NCI-H446 (cell line): ENCODE measurements around the gene HAUS3.

Source experiments
- DNase-seq, 2 experiments: peaks; one replicate each; lab custom pipeline; 2025; lab: John Stamatoyannopoulos, UW

HAUS3 gene

GRCh38 chr4:2241410-2242353, at the start of gene HAUS3, which contains the start of gene POLN:
Gene HAUS3 (minus strand): TSS chr4:2242121. CDS start chr4:2240946, 1,175 bp downstream.
Gene POLN (minus strand): TSS chr4:2242121. CDS start chr4:2229231, 12,890 bp downstream.
- peak; percentile 80 to 93 for DNase-seq

DNA sequence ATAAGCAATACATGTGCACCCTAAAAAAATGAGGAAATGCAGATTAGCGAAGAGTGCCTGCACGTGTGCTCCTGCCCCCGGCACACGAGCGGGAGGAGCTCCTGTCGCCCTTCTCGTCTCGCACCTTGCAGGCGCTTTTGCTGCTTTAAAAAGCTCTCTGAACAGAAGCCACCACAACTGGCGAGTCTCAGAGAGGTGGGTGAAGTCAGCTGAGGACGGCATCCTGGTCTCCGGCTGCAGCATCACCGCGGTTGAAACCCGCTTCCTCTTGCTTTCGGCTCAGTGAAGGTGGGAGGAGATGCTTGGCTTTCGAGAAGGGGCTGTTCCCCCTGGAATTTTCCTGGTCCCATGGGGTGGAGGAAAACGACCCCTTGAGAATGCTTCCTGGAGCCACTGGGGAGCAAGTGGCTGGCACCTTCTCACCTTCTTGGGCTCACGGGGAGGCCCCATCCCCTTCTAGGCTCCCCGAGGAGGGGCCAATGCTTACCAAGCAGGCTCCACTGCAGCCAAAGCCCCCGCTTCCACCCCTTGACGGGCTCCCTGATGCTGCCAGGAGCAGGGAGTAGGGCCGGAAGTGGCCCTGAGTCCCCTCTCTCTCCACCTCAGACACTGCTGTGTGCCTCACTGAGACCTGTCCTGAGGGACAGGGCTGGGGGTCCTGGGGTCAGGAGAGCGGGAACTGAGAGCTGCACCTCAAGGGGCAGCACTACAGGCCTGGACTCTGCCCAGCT, 49.2 kb upstream of the HAUS3 start:
- no peak for DNase-seq

DNA sequence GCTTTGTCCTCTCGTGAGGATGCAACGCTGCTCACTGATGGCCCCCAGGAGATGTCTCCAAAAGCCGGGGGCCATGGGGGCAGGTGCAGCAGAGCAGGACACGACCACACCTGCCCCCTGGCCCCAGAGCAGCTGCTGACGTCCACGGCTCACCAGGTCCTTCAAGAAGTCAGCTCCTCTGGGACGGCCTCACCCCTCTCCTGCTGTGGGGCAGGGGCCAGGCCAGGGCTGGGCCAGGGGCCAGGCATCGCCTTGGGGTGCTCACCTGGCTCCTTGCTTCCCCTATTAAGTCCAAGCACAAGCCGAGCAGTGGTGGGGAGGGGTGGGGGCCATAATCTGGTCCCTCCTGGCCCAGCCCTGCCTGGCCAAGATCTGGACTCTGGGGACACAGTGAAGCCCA, 48.6 kb upstream of the HAUS3 start:
- DNase-seq, result no peak

GRCh38 chr4:2289955-2290333, 48.0 kb upstream of the HAUS3 start:
- no peak for DNase-seq

GRCh38 chr4:2289311-2289954, 47.5 kb upstream of the HAUS3 start:
- DNase-seq, result no peak

GRCh38 chr4:2288051-2288541, 46.2 kb upstream of the HAUS3 start:
- no peak for DNase-seq

DNA sequence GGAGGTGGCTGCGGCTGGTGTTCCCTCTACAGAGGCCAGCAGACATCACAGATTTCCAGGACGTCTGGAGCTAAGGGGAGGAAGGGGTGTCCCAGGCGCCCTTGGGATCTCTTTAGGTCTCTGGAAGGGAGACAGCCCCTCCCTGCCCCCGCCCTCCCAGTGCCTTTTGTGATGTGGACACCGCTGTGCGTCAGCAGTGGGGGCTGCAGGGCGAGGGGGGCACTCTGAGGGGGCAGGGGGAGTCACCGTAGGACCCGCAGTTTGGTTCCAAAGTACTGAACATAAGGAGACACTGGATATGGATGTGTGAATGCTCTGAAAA, 45.6 kb upstream of the HAUS3 start:
- no peak for DNase-seq

GRCh38 chr4:2286904-2287593, 45.1 kb upstream of the HAUS3 start:
- no peak for DNase-seq

DNA sequence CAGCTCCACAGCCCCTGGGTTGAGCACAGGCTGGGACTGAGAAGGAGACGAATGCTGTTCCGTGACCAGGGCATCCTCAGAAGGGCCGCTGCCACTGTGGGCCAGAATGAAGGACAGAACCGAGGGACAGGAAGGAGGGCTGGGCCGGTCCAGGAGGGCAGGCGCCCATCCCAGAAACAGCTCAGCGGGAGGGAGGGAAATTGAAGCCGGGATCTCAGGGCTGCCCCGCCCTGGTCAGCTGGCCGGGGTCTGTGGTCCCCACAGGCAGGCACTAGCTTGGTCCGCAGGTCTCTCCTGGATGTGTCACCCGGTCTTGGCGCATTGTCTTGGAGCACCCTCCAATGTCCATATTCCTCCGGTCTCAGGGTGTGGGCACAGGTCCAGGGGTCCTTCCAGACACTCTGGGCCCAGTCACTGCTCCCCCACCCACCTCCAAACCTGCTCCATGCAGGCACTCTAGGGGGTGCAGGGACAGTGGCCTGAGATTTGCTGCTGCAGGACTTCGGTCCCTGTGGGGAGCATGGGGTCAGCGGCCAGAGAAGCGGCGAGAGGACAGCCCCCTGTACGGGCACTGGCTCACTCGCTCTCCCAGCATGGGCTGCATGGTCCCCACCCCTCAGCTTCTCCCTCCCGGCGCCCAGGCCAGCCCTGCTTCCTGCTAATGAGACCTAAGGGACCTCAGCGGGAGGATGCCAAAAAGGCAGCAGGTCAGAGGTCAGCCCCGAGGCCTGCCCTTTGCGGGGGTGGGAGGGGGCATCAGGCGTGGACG, 43.9 kb upstream of the HAUS3 start:
- DNase-seq, result no peak

GRCh38 chr4:2284934-2285612, 43.2 kb upstream of the HAUS3 start:
- DNase-seq, result no peak

- no peak for DNase-seq
Observed at GRCh38 chr4:2284161-2284933, 42.4 kb upstream of the HAUS3 start.

- no peak for DNase-seq
Observed at GRCh38 chr4:2283199-2283711, 41.3 kb upstream of the HAUS3 start.

DNA sequence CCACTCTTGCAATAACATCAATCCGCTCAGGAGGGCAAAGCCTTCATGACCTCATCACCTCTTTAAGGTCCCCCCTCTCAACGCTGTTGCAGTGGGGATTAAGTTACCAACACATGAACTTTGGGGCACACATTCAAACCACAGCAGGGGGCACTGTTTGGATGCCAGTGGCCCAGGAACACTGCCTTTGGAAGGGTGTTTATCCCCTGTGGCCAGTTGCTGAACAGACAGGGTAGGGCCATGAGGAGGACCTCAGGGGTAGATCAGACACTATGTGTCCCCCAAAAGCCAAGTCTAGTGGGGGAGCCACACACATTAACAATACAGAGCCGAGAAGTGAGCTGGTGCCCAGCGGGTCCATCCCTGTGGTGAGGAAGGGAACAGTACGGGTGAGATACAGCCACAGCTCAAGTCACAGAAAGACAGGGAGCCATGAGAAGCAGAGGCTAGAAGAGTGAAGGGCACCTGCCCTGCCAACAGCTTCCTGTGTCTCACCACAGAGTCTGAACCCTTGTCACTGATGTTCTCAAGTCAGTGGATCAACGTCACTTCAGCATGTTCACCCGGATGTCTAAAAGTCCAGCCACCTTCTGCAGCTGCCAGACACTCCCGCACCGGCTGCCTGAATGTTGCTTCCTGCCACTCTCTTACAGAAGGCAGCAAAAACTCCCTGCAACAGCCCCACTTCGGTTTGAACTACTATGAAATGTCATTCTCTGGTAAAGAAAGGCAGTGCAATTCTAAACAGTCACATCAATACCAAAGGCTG, 39.8 kb upstream of the HAUS3 start:
- no peak for DNase-seq

DNA sequence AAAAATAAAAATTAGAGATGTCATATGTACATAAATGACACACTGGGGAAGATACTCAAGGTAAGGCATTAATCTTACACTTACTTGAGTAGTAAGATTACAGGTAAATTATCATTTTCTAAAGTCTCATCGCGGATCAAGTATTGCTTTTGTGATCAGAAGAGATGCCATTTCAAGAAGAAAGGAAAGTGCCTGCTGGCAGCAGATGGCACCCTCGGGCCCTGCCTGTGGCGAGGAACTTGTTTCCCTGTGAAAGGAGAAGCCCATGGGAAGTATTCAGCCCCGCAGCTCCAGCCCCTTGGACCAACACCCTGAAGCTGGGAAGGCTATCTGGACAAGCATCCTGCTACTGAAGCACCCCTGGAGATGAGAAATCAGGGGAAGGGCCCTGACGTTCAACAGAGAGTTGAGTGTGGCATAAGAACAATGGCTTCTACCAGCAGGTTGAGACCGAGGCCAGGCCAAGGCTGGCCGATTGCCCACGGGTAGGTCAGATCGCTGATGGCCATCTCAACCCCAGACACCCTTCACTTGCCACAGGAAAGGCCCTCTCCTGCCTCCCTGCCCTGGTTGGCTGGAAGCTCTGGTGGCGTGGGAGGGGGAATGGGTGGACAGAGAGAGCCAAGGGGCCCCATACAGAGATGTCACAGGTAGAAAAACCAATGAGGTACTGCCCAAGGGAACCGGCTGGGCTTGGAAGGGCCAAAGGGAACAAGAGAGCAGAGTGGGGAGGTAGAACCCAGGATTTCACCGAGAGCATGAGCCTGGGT, 38.8 kb upstream of the HAUS3 start:
- DNase-seq, result no peak

- DNase-seq, result no peak
Observed at GRCh38 chr4:2277956-2278355, 36.0 kb upstream of the HAUS3 start.

DNA sequence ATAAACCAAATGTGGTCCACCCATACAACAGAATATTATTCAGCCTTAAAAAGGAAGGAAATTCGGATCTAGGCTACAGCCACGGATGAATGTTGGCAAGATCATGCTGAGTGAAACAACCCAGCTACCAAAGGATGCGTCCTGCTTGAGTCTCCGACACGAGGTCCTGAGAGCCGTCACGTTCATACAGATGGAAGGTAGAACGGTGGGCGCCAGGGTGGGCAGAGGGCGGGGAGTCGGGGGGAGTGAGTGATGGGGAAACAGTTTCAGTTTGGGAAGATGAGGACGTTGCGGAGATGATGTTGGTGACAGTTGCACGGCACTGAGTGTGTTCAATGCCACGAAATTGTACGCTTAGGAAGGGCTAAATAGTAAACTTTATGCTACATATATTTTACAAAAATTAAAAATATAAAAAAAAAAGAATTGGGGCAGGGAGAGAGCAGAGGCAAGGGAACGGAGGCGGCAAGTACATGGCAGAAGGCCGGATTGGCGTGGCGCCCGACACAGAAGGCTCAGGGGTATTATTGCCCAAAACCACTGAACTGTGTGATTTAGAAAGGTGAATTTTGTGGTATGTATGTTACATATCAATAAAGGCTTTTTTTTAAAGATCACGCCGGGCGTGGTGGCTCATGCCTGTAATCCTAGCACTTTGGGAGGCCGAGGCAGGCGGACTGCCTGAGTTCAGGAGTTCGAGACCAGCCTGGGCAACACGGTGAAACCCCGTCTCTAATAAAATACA, 34.8 kb upstream of the HAUS3 start:
- peak in 1 of 2 experiments; percentile 29 for DNase-seq

GRCh38 chr4:2275546-2276251, 33.8 kb upstream of the HAUS3 start:
- no peak for DNase-seq
